Epithelial cell of proximal tubule (primary cell): ENCODE measurements around the gene FLNB. TPM values are rescaled to one million over a fixed set of nuclear protein-coding genes. Genes with fewer than 3 reads are reported as not detected.

Experiments
- DNase-seq: peaks from one replicate; pipeline ENCODE4 v3.0.0-alpha.2; 2011; ENCODE audit warnings: low read depth
- H3K4me3 ChIP-seq: 2 replicates; pipeline ENCODE4 v1.5.1; 2011; ENCODE audit warnings: low read depth, mild to moderate bottlenecking, low read length
- CTCF ChIP-seq: conservative IDR thresholded peaks from 2 replicates; pipeline ENCODE4 v1.5.1; 2012; ENCODE audit warnings: low read depth, mild to moderate bottlenecking, low read length
- total RNA-seq: library from RNA; depleted of rRNA; stranded (reverse); fragments of >200 nt; gene quantifications from 2 replicates; pipeline ENCODE4 v1.2.3, GENCODE V29; 2015

The FLNB gene
- total RNA-seq, 1 donor from 2014 or later, result 223 TPM

DNA sequence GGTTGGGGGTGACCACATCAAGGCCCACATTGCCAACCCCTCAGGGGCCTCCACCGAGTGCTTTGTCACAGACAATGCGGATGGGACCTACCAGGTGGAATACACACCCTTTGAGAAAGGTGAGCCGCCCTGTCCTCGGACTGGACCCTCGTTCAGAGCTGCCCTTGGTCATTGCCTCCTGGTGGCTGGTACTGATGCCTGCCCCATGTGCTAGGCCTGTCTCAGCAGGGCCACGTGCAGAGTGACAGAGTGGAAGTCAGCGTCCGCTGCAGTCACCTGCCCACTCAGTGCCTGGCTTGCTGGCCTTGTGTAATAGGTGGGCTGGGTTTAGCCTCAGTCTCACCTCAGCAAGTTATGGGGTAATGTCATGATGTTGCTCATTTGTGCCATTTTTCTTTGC lies 116.2 kb downstream of the FLNB start:
- DNase-seq, result no peak
- H3K4me3 ChIP-seq, result no peak overlapping the region
- TF ChIP-seq CTCF, result no peak

DNA sequence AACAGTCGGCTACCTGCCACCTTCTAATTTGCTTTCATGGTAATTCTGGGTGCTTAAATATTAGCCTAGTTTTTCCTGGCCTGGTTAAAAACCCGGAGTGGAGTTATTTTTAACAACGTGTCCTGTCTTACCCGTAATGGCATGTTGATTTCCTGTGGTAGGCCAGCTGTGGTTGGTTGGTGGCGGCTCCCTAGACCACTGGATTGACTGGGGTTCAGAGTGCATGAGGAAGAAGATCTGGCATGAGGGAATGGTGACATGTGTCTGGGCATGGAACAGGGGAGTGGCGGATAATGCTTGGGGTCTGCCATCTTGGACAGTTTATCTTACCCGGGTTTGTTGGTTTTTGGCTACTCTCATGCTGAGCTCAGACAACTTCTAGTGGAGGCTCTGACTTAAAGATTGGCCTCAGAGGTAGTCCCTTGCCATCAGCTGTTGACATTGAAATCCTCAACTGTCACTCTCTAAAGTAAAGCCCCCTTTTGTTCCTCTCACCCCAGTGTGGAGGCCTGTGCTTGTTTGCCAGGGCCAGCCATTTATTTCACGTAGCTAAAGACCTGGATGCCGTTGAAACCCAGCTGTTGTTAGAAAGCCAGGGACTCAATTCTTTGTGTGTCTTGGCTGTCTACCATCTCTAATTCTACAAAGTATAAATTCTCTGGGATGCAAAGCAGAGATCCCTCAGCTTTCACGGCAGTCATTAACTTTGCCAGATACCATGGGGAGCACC lies 121.0 kb downstream of the FLNB start:
- H3K4me3 ChIP-seq, result no peak overlapping the region
- TF ChIP-seq CTCF, result no peak
- no peak for DNase-seq

- no peak for TF ChIP-seq CTCF
- H3K4me3 ChIP-seq, result no peak overlapping the region
- DNase-seq, result no peak
Observed at GRCh38 chr3:58130591-58130990, 122.4 kb downstream of the FLNB start.

DNA sequence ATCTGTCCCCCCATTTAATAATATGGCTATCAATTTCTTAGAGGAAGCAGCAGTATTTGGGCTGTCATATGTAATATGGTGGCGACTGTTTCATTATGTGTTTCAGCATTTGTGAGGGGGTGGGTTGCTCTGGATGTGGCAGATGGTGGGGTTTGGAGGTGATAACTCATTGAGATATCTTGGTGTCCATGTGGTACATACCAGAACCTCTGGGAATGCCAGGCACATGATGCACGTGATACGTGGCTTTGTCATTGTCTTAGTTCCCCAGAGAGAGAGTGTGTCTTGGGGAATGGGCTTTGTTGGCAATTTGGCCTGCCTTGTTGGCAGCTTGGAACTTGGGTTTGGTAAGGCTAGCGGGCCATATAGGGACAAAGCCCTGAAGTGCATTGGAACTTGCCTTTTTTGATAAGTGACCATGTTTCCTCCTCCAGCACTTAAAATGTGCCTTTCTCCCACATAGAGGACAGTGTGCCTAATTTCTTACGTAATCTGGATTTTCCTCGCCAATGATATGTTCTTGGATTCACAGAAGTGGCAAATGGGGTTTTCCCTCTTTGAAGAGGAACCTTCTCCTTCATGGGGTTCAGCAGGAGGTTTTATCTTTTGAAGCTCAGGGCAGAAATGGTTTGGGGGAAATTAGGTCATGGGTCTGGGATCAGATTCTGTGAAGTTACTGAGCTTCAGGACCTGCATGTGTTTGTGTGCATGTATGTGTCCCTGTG lies 123.0 kb downstream of the FLNB start:
- no peak for DNase-seq
- no peak for TF ChIP-seq CTCF
- no peak overlapping the region for H3K4me3 ChIP-seq

DNA sequence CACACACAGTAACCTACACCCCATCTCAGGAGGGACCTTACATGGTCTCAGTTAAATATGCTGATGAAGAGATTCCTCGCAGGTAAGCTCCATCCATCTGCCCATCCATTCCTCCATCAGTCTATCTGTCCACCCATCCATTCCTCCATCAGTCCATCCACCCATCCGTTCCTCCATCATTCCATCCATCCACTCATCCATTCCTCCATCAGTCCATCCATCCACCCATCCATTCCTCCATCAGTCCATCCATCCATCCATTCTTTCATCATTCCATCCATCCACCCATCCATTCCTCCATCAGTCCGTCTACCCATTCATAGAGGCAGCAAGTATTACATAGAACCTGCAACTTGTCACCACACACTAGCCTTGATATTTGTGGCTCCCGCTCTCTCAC lies 124.6 kb downstream of the FLNB start:
- TF ChIP-seq CTCF, result no peak
- no peak for DNase-seq
- H3K4me3 ChIP-seq, result no peak overlapping the region

DNA sequence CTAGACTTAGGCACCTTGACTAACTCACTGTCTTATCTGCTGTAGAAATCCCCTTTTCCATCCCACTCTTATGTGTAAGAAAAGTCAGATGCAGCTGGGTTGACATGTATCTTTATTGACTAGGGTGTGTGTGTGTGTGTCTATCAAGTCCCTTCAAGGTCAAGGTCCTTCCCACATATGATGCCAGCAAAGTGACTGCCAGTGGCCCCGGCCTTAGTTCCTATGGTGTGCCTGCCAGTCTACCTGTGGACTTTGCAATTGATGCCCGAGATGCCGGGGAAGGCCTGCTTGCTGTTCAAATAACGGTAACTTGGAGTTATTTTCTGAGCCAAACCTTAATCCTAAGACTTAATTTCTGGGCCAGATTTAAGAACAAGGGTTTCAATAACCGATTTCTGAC lies 126.2 kb downstream of the FLNB start:
- H3K4me3 ChIP-seq, result no peak overlapping the region
- no peak for DNase-seq
- TF ChIP-seq CTCF, result no peak
